Dedifferentiated amniotic fluid mesenchymal stem cell (primary cell): Measurements from ENCODE around the gene EGFR.

Source experiments
- DNase-seq: peaks from one replicate; pipeline ENCODE4 v3.0.0-alpha.2; 2016; ENCODE audit errors: extremely low spot score

The EGFR gene

DNA sequence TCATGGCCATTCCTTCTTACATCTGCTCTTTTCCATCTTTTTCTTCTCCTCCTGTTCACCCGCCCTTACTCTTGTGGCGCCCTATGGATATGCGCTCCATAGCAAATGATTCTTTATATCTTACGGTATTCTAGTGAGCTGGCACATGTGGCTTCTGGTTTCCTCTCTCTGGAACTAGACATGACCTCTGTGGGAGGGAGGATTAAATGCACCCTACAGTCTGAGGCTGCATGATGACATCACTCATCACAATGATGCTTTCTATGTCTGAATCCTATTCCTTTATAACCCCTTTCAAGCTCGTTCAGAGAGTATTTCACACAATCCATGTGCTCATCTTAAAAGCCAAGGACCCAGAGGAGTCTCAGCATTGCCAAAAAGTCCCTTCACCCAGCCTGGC, 153.3 kb downstream of the EGFR start:
- DNase-seq, result no peak

DNA sequence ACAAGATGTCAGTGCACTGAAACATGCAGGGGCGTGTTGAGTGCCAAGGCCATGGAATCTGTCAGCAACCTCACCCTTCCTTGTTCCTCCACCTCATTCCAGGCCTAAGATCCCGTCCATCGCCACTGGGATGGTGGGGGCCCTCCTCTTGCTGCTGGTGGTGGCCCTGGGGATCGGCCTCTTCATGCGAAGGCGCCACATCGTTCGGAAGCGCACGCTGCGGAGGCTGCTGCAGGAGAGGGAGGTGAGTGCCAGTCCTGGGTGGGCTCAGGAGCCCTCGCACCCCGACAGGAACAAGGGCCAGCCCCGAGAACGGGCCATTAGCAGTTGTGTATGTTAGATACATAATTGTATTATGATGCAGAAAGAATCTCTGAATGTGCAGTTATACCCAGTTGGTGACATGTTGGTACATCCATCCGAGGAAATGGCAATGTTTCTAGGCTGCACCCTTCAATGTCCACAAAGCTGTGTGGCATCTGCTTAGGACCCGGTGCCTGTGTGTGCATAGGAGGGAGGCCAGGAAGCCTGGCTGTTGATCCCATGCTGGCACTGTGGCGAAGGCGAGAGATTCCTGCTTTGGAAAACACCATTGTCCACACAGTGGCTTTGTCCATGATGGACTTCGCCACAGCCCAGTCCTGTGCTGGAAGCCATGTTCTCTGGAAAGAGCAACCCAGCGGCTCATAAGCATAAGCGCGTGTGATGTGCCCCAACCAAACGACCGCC, 154.2 kb downstream of the EGFR start:
- DNase-seq, result no peak

DNA sequence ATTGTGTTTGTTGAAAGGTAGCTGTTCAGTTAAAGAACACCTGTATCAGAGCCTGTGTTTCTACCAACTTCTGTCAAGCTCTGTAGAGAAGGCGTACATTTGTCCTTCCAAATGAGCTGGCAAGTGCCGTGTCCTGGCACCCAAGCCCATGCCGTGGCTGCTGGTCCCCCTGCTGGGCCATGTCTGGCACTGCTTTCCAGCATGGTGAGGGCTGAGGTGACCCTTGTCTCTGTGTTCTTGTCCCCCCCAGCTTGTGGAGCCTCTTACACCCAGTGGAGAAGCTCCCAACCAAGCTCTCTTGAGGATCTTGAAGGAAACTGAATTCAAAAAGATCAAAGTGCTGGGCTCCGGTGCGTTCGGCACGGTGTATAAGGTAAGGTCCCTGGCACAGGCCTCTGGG, 154.9 kb downstream of the EGFR start:
- no peak for DNase-seq

DNA sequence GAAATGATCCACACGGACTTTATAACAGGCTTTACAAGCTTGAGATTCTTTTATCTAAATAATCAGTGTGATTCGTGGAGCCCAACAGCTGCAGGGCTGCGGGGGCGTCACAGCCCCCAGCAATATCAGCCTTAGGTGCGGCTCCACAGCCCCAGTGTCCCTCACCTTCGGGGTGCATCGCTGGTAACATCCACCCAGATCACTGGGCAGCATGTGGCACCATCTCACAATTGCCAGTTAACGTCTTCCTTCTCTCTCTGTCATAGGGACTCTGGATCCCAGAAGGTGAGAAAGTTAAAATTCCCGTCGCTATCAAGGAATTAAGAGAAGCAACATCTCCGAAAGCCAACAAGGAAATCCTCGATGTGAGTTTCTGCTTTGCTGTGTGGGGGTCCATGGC, 155.6 kb downstream of the EGFR start:
- DNase-seq, result no peak

DNA sequence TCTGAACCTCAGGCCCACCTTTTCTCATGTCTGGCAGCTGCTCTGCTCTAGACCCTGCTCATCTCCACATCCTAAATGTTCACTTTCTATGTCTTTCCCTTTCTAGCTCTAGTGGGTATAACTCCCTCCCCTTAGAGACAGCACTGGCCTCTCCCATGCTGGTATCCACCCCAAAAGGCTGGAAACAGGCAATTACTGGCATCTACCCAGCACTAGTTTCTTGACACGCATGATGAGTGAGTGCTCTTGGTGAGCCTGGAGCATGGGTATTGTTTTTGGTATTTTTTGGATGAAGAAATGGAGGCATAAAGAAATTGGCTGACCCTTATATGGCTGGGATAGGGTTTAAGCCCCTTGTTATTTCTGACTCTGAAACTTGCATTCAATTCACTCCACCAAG, 156.0 kb downstream of the EGFR start:
- no peak for DNase-seq

DNA sequence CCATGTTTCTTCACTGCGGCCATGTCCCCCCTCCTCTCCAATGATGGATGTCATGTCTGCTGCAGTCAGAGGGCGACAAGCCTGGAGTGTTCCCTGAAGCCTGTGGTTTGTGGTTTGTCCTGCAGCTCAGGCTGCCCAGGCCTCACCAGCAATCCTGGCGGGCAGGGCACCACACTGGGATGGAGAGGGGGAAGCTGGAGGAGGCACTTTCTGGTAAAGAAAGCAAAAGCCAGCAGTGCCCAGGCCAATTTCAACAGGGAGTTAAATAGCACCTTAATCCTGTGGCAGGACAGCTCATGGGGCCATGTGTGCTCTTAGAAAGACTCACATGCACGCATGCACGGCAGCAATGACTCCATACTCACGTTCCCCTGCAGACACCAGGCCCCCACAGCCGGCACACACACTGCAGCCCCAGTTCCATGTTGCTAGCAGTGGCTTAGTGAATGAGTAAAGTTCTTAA, 158.3 kb downstream of the EGFR start:
- peak; percentile 19 for DNase-seq

DNA sequence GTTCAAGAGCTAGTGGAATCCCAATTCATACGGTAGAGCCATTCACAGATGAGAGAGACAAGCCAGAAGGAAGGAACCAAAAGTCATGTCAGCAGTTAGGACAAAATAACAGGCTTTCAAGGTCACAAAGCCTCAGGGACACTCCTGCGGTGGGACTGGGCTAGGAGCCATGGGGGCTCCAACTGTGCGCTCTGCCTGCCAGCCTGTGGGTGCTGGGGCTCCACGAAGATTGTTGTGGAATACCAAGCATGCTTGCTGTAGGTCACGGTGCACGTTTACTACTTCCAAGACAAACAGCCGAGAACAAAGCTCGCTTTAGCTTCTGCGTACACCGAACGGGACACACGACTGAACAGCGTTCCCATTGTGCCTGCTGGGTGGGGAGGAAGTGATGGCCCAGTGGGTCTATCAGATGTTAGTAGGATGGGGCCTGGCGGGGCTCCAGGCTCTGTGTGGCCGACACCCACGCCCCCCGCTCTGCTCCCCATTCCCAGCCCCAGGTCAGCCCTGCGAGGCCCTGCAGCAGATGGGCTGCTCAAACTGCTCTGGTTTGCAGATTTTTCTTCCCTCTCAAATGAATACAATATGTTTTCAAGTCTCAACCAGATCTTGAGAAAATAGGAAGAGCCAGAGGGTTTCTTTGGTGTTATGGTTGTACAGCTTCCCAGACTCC, 158.9 kb downstream of the EGFR start:
- DNase-seq, result peak; percentile 32

DNA sequence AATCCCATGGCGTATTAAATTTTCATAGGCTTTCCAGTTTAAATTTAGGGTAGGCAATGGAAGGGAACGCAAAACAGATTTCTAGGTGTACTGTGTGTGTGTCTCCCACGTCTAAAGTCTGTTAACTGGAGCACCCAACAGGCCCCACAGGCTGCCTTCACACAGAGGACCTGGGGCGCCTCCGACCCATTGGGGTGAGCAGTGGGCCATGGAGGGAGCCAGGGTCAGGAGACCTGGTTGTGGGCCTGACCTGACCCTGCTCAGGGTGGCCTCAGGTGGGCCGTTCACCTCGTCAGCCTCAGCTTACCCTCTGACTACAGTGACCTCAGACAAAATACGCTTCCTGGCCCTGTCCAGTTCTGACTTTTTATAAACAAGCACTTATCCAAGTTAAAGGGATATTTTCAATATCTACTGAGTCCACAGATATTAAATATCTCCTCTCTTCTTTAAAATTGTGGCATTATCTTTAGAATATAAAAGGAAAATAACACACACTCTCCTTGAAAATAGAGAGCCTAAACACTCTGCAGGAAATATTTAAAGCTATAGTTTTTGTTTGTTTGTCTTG, 159.6 kb downstream of the EGFR start:
- DNase-seq, result no peak

DNA sequence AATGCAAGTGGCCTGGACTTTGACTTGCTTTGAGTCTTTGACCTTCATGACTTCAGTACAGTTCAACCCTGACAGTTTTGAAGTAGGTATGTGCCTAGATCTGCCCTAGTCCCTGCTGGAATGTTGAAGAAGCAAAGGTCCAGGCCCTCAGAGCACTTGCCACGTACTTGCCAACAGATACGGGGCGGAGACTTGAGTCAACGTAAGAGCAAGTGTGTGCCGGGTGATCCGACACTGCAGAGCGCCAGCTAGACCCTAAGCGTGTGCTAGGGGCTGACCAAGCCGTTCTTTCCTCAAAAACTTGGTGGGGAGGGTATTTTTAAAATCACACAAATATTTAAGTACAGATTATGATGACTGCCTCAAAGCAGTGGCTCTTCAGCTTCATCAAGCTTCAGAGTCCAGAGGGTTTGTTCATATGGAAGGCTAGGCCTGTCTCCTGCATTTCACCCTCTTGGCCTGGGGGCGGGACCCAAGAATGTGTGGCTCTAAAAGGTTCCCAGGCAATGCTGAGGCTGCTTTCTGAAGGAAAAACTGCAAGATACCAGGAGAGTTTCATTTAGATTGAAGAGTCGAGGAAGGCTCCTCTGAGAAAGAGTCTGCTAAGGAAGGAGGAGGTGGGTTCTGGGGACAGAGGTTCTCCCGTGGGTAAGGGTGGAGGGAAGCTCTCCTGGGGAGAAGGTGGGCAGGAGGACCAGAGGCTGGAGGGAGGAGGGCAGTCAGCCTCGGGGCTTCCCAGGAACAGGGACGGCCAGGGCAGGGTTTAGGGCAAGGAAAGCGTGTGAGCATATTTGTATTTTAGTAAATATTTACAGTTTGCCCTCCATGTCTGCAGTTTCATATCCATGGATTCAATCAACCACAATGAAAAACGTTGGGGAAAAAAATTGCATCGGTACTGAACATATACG, 160.3 kb downstream of the EGFR start:
- no peak for DNase-seq

DNA sequence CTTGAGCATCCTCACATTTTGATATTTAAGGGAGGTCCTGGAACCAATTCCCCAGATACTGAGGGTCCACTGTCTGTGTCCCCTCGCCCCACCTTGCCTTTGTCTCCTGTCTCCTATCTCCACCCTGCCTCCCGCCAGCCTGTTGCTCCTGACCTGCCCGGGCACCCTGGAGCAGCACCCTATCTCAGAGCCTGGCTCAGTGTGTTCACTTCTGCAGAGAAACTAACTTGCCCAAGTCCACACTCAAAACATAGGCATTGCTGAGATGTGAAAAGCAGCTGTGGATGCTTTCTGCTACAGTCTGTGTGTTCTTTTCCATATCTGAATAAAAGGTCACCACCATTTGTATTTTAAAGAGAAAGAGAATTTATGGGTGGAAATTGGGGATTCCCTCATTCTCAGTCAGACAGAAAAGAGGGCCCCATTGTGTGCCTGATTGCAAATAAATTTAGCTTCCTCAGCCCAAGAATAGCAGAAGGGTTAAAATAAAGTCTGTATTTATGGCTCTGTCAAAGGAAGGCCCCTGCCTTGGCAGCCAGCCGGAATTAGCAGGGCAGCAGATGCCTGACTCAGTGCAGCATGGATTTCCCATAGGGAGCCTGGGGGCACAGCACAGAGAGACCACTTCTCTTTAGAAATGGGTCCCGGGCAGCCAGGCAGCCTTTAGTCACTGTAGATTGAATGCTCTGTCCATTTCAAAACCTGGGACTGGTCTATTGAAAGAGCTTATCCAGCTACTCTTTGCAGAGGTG, 161.3 kb downstream of the EGFR start:
- DNase-seq, result no peak

DNA sequence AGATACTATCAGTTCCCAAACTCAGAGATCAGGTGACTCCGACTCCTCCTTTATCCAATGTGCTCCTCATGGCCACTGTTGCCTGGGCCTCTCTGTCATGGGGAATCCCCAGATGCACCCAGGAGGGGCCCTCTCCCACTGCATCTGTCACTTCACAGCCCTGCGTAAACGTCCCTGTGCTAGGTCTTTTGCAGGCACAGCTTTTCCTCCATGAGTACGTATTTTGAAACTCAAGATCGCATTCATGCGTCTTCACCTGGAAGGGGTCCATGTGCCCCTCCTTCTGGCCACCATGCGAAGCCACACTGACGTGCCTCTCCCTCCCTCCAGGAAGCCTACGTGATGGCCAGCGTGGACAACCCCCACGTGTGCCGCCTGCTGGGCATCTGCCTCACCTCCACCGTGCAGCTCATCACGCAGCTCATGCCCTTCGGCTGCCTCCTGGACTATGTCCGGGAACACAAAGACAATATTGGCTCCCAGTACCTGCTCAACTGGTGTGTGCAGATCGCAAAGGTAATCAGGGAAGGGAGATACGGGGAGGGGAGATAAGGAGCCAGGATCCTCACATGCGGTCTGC, 162.2 kb downstream of the EGFR start:
- DNase-seq, result no peak

DNA sequence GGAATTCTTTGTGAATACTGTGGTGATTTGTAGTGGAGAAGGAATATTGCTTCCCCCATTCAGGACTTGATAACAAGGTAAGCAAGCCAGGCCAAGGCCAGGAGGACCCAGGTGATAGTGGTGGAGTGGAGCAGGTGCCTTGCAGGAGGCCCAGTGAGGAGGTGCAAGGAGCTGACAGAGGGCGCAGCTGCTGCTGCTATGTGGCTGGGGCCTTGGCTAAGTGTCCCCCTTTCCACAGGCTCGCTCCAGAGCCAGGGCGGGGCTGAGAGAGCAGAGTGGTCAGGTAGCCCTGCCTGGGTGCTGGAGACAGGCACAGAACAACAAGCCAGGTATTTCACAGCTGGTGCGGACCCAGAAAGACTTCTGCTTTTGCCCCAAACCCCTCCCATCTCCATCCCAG, 162.9 kb downstream of the EGFR start:
- DNase-seq, result no peak

DNA sequence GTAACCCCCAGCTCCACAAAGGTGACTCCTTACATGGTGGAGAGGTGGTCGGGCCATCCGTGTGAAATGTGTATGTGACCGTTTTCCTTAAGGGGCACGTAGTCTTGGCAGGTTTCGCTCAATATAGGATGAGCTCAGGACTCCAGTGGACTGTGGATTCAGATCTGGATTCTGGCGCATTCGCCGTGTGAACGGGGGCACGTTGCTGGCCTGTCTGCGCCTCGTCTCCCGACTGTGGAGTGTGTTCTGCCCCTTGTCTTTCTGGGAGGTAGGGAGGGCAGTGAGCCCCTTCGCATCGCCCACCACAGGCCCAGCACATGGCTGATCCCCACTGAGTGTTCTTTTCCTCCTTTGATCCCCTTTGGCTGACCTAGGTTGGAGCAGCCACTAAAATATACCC, 165.1 kb downstream of the EGFR start:
- no peak for DNase-seq

DNA sequence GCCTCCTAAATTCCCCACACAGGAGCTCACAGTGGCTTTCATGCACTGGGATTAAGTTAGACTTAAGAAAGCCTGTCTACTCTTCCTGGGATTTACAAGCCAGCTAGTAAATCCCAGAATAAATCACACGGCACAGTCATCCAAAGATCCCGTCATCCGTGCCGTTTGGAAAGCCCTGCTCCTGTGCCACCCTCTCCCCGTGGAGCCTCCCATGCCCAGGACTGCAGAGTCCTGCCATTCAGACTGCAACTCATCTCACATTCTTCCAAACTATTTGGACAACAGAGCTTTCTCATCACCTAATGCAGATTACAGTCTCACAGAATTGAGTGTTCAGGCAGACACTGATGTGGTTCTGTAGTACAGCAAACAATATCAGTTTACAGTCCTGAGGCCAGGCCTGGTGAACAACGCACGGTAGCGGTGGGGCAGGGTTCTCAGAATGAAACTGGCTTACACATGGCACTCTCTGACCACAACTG, 166.5 kb downstream of the EGFR start:
- no peak for DNase-seq

DNA sequence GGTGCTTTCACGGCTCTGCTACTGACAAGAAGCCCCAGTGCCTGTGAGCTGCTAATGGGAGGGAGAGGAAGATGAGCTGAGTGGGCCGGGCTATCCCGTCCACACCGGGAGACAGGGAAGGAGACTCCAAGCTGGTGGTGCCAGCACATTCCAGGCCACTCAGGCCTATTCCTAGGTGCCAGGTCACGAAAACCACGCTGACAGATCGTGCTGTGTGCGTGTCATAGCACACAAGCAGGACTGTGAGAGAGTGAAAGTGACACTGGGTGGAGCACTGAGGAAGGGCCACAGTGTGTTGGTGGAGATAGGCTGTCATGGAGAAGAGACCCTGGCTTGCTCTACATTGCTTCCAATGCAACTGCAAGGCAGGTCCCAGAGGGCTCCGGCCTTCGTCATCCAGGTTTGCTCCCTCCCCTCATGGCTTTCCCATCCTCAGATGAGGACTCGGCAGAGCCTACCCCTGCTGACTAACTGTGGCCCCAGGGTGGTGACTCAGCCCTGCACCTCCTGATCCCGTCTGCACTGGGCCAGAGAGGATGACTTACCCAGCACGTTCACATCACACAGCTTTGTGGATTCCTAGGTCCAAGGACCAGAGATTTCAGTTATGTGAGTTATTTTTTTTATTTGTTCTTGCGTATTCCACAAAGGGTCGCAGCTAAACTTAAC, 167.3 kb downstream of the EGFR start:
- DNase-seq, result peak; percentile 51

DNA sequence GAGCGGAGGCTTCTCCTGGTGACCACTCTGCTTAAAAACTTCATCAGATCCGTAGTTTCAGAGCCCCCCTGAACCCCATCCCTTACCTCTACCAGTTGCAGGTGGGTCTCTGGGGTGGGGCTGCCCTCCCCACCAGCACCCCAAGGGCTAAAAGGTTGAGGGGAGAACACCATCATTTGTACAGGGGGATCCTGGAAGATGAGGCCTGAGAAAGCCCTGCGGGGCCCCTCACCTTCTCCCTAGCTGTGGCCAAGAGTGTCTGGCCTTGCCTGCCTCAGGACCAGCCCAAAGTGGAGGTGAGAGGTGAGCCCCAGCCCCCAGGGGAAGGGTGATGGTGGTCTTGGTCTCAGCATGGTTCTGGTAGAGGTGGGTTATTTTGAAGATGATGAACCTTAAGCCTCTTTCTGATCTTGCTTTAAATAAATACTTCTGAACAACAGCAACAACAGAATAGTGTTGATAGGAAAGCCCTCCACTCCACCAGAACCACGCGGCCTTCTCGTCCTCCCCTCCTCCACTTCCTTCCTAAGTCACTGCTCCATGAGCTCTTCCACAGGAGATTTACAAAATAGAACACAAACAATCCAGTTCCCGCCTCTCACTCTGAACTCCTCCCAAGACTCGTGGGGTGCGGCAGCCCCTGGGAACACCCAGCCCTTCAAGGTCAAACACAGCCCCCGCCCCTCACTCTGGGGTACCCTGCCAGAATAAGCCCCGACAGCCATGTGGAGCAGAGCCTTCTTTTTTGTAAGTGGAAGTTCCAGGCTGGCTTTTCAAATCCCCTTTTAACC, 169.1 kb downstream of the EGFR start:
- no peak for DNase-seq

DNA sequence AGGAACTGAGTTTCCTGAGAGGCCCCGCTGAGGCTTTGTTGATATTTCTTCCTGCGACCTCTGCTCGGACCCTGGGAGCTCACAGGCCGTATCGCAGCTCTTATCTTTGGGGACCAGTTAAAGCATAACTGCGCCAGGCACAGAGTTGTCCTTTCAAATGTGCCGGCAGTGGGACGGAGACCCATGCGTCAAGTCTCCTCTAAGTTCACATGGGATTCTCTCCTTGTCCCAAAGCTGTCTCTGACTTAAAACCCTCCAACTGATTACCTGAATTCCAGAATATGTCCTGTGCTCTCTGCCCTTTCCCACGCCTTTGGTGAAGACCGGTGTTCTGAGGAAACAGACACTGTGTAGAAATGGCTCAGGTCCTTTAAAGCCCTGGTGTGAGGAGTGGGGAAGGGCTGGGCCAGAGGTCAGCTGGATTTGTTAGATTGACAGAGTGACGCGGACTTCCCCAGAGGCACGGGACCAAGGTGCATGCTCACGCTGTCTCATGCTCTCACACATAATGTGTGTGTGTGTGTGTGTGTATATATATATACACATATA, 169.8 kb downstream of the EGFR start:
- DNase-seq, result no peak

DNA sequence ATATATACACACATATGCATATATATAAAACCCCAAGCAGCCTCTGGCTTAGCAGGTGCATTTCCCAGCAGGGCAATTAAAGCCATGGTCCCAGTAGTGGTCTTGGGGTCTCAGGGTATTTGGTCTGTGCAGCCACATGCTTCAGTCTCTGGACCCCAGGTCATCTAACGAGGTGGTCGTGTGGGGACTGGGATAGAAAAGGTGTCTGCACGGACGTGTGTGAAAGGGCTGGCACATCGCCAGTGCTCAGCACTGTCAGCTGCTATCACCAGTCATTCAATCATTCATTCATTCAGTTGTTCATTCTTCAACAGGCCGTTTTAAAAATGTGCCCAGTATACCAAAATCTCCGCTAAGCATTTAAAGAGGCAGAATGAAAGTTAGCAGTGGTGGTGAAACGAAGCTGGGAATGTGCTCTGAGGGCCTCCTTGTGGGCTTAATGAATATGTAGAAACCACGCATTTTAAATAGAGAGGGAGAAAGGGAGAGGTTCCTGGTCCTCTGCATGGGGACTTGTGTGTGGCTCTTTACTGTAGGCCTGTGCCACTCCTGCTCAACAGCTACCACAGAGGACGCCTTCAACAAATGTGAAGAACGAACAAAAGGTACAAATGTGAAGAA, 170.4 kb downstream of the EGFR start:
- DNase-seq, result no peak
